HG02870 (cell line): ENCODE results near the gene HEPACAM.

ENCODE experiments used
- ATAC-seq: cut with Tn5 transposase; IDR thresholded peaks from one replicate; pipeline ENCODE4 v1.9.1; 2021; ENCODE audit warnings: mild to moderate bottlenecking, moderate library complexity; ENCODE audit not compliant: unreplicated experiment

Gene HEPACAM

DNA sequence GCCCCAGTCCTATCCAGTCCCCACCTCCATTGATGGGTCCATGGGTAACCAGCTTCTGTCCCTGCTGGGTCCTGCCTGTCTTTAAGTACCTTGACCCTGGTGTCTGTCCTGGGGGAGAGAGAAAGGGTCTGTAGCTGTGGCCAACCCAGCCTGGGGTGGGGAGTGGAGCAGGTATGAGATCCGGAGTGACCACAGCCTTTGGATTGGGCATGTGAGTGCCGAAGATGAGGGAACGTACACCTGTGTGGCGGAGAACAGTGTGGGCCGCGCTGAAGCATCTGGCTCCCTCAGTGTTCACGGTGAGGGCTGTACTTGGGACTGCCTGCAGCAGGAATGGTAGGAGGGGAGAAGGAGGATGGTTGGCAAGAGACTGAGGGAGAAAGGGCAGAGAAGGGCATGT lies 65.4 kb downstream of the HEPACAM start:
- ATAC-seq: no peak

DNA sequence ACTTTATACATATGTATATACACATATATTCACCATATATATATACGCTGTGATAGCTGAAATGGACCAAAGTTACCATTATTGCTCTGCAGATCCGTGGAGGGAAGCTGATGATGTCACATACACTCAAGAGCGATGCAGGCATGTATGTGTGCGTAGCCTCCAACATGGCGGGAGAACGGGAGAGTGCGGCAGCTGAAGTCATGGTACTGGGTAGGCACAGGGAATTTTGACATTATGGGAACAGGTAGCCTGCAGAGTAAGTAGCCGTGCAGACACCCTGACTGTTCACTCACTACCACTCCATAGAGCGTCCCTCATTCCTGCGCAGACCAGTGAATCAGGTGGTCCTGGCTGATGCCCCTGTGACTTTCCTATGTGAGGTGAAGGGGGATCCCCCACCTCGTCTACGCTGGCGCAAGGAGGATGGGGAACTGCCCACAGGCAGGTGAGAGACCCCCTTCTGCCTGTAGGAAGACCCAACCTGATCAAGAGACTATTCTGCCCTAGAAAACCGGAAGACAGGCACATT lies 65.9 kb downstream of the HEPACAM start:
- no peak for ATAC-seq

DNA sequence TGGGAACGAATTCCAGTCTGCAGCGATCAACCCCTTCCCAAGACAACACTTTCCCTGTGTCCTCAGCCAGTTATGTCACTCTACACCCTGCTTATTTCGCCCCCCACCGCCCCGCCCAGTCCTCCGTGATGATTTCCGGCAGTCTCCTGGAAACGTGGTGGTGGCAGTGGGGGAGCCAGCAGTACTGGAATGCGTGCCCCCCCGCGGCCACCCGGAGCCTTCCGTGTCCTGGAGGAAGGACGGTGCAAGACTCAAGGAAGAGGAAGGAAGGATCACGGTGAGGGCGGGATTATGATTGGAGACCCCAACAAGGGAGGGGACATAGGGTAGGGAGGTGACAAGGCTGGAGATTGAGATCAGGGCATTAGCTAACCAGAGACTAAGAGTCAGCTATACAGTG lies 66.5 kb downstream of the HEPACAM start:
- no peak for ATAC-seq
